Neural cell (in vitro differentiated cells): ENCODE measurements around the gene COL23A1. TPM values are rescaled to one million over a fixed set of nuclear protein-coding genes. Genes with fewer than 3 reads are reported as not detected.

Experiments
- H2AFZ ChIP-seq: fragments of 200-600, 300-800 bp; sonication (generic), shearing (Covaris generic); 2 replicates; pipeline ENCODE4 v1.6.0; 2014; ENCODE audit warnings: low read depth, mild to moderate bottlenecking, antibody characterized with exemption, low read length, moderate library complexity
- H3F3A ChIP-seq: fragments of 200-600 bp; shearing (Covaris generic); 2 replicates; pipeline ENCODE4 v1.6.1; 2016; ENCODE audit warnings: mild to moderate bottlenecking, moderate library complexity, mixed read lengths, antibody characterized with exemption, low read length; ENCODE audit not compliant: insufficient read depth, poor library complexity, severe bottlenecking
- H3K27ac ChIP-seq: fragments of 200-600, 300-800 bp; sonication (generic), shearing (Covaris generic); 2 replicates; pipeline ENCODE4 v1.5.1; 2014; ENCODE audit warnings: mild to moderate bottlenecking, low read length, moderate library complexity
- H3K27me3 ChIP-seq: fragments of 300-800, 200-600 bp; sonication (generic), shearing (Covaris generic); 2 replicates; pipeline ENCODE4 v1.6.0; 2014; ENCODE audit warnings: mild to moderate bottlenecking, low read depth, low read length, moderate library complexity; ENCODE audit not compliant: insufficient read depth
- H3K36me3 ChIP-seq: fragments of 300-800, 200-600 bp; sonication (generic), shearing (Covaris generic); 2 replicates; pipeline ENCODE4 v1.5.1; 2014; ENCODE audit warnings: mild to moderate bottlenecking, antibody characterized with exemption, low read length, moderate library complexity; ENCODE audit not compliant: insufficient read depth
- H3K4me2 ChIP-seq: fragments of 300-800, 200-600 bp; sonication (generic), shearing (Covaris generic); 2 replicates; pipeline ENCODE4 v1.6.0; 2014; ENCODE audit warnings: mild to moderate bottlenecking, low read length
- H3K4me3 ChIP-seq: fragments of 300-800, 200-600 bp; sonication (generic), shearing (Covaris generic); 2 replicates; pipeline ENCODE4 v1.5.1; 2014; ENCODE audit warnings: mild to moderate bottlenecking, low read length, moderate library complexity
- H3K79me2 ChIP-seq: fragments of 200-600 bp; shearing (Covaris generic); replicated peaks from 2 replicates; pipeline ENCODE4 v1.6.0; 2014; ENCODE audit warnings: mild to moderate bottlenecking, low read length, moderate library complexity; ENCODE audit not compliant: insufficient read depth
- H3K9ac ChIP-seq: fragments of 300-800, 200-600 bp; sonication (generic), shearing (Covaris generic); 2 replicates; pipeline ENCODE4 v1.6.1; 2016; ENCODE audit warnings: mild to moderate bottlenecking, low read length, mixed read lengths
- H3K9me2 ChIP-seq: fragments of 200-600 bp; shearing (Covaris generic); 2 replicates; pipeline ENCODE4 v1.6.1; 2016; ENCODE audit warnings: mild to moderate bottlenecking, low read length, mixed read lengths; ENCODE audit not compliant: insufficient read depth
- H3K9me3 ChIP-seq: fragments of 200-600, 300-800 bp; sonication (generic), shearing (Covaris generic); 2 replicates; pipeline ENCODE4 v1.6.1; 2016; ENCODE audit warnings: mild to moderate bottlenecking, mixed run types, low read length, moderate library complexity, mixed read lengths
- H4K20me1 ChIP-seq: fragments of 200-600 bp; shearing (Covaris generic); 2 replicates; pipeline ENCODE4 v1.6.1; 2016; ENCODE audit warnings: mild to moderate bottlenecking, mixed run types; ENCODE audit not compliant: insufficient read depth
- EP300 ChIP-seq: fragments of 450-650 bp; conservative IDR thresholded peaks from 2 replicates; pipeline ENCODE4 v1.6.1; 2014; ENCODE audit warnings: antibody characterized with exemption, mild to moderate bottlenecking, moderate library complexity; ENCODE audit not compliant: poor library complexity, severe bottlenecking
- EZH2 ChIP-seq: fragments of 200-600, 300-800 bp; shearing (Covaris generic), sonication (generic); IDR thresholded peaks from 2 replicates; pipeline ENCODE4 v1.6.1; 2014; ENCODE audit warnings: antibody characterized with exemption, low read length, borderline replicate concordance, mild to moderate bottlenecking; ENCODE audit not compliant: insufficient read depth, poor library complexity, severe bottlenecking
- MXI1 ChIP-seq: fragments of 450-650 bp; conservative IDR thresholded peaks from 2 replicates; pipeline ENCODE4 v1.6.1; 2014; ENCODE audit warnings: antibody characterized with exemption, mild to moderate bottlenecking; ENCODE audit not compliant: poor library complexity, severe bottlenecking
- POLR2AphosphoS5 ChIP-seq: IDR thresholded peaks from 2 replicates; pipeline ENCODE4 v1.6.1; 2012
- RAD21 ChIP-seq: fragments of 450-650 bp; conservative IDR thresholded peaks from 2 replicates; pipeline ENCODE4 v1.6.1; 2014; ENCODE audit warnings: antibody characterized with exemption, mild to moderate bottlenecking, moderate library complexity
- SMC3 ChIP-seq: fragments of 450-650 bp; conservative IDR thresholded peaks from 2 replicates; pipeline ENCODE4 v1.6.1; 2014; ENCODE audit warnings: antibody characterized with exemption, mild to moderate bottlenecking, moderate library complexity; ENCODE audit not compliant: poor library complexity
- TAF1 ChIP-seq: IDR thresholded peaks from 2 replicates; pipeline ENCODE4 v1.6.1; 2012; ENCODE audit warnings: low read depth
- polyA plus RNA-seq: library from polyadenylated mRNA; depleted of rRNA; stranded (reverse); fragments of >200 nt; gene quantifications from 2 replicates; pipeline ENCODE4 v1.2.3, GENCODE V29; 2014
- TF ChIP-seq, protein P1 (sequence below): fragments of 450-650 bp; IDR thresholded peaks from 2 replicates; pipeline ENCODE4 v1.5.1; 2014; ENCODE audit warnings: antibody characterized with exemption, mild to moderate bottlenecking, moderate library complexity; ENCODE audit not compliant: poor library complexity, severe bottlenecking
- TF ChIP-seq, protein P2 (sequence below): IDR thresholded peaks from 2 replicates; pipeline ENCODE4 v1.6.1; 2012; ENCODE audit warnings: borderline replicate concordance

COL23A1 gene
- polyA plus RNA-seq, 1 donor from 2014 or later = not detected

DNA sequence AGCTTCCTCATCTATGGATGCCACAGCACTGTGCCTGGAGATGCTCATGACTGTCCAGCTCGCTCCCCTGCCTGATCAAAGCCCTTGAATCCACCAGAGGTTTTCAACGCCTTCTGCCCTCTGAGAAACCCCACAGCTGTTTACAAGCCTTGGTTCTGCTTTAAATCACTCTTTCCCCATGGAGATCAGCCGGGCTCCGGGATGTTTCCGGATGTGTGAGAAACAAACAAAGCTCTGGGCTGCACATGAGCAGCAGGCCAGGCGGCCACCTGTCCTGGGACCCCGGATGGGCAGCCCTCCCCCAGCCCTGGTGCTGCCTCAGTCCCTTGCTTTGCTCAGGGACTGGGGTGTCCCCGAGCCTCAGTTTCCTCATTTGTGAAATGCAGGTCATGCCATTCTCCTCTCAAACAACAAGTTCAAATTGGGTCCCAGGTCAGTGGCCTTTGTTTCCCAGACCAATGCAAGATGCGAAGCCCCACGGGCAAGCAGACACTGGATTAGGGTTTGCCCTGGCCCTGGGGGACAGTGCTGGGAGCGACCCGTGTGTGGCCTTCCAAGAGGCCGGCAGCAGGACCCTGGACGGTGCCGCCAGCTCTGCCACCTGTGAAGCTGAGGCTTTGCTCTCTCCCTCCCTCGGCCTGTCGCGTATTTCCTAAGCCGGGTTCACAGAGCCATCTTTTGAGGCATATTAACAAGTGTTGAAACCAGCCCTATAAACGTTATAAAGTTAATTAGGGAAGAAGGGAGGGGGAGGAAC, 315.2 kb downstream of the COL23A1 start:
- H3K9me2 ChIP-seq = no peaks in the 10 kb centered on the region
- H3K4me3 ChIP-seq = no peak overlapping the region
- H3K27me3 ChIP-seq = no peaks in the 10 kb centered on the region
- no peaks in the 10 kb centered on the region for H3F3A ChIP-seq
- no peaks in the 10 kb centered on the region for H3K9me3 ChIP-seq
- H3K4me2 ChIP-seq = no peak overlapping the region
- H4K20me1 ChIP-seq = no peaks in the 10 kb centered on the region
- H3K79me2 ChIP-seq = no peaks in the 10 kb centered on the region
- H3K27ac ChIP-seq = no peak overlapping the region
- no peak overlapping the region for H3K9ac ChIP-seq
- TF ChIP-seq EZH2 (no peak), POLR2AphosphoS5 (no peak), EP300 (no peak), SMC3 (no peak), MXI1 (no peak), RAD21 (no peak)
- TF ChIP-seq, protein P1, sequence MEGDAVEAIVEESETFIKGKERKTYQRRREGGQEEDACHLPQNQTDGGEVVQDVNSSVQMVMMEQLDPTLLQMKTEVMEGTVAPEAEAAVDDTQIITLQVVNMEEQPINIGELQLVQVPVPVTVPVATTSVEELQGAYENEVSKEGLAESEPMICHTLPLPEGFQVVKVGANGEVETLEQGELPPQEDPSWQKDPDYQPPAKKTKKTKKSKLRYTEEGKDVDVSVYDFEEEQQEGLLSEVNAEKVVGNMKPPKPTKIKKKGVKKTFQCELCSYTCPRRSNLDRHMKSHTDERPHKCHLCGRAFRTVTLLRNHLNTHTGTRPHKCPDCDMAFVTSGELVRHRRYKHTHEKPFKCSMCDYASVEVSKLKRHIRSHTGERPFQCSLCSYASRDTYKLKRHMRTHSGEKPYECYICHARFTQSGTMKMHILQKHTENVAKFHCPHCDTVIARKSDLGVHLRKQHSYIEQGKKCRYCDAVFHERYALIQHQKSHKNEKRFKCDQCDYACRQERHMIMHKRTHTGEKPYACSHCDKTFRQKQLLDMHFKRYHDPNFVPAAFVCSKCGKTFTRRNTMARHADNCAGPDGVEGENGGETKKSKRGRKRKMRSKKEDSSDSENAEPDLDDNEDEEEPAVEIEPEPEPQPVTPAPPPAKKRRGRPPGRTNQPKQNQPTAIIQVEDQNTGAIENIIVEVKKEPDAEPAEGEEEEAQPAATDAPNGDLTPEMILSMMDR = no peak
- no peak overlapping the region for H2AFZ ChIP-seq
- no peaks in the 10 kb centered on the region for H3K36me3 ChIP-seq

DNA sequence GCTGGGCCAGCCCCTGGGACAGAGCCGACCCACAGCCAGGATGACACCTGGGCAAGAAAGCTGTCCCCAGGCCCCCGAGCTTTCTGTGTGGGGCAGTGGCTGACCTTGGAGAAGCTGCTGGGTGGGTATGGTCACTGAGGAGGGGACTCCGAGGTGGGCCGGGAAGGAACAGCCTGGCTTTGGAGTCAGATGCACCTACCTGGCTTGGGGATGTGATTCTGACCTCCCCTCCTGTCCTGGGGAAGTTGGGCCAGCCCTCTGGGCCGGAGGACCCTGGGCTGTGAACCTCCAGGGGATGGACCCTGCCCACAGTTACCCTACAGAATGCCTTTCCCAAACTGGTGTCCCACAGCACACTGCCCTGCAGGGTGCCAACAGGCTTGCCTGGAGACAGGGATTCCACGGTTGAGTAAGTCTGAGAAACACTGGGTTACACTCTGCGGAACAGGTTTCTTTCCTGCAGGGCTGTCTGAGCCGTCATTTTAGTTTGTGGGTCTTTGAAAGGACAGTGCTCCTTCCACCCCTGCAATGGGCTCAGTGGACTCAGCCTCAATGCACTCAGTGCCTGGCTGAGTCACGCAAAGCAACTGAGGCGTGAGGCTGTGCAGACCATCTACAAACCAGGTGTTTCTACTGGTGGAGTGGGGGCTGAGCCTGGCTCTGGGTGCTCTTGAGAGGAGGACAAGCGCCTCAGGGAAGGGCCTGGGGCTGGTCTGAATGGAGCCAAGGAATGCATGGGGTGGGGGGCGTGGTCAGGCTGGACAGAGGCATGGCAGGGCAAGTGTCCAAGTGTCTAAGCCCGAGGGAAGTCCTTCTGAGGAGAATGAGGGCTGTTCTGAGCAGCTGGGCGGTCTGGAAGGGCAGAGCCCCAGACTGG, 316.3 kb downstream of the COL23A1 start:
- Histone ChIP-seq H3K4me3 (no peak overlapping the region), H2AFZ (no peak overlapping the region), H3K79me2 (no peaks in the 10 kb centered on the region), H3K27ac (no peak overlapping the region), H3K27me3 (no peaks in the 10 kb centered on the region), H3F3A (no peaks in the 10 kb centered on the region), H3K9me3 (no peaks in the 10 kb centered on the region), H3K4me2 (no peak overlapping the region), H4K20me1 (no peaks in the 10 kb centered on the region), H3K9ac (no peak overlapping the region), H3K9me2 (no peaks in the 10 kb centered on the region), H3K36me3 (no peaks in the 10 kb centered on the region)
- TF ChIP-seq RAD21 (no peak), POLR2AphosphoS5 (no peak)

DNA sequence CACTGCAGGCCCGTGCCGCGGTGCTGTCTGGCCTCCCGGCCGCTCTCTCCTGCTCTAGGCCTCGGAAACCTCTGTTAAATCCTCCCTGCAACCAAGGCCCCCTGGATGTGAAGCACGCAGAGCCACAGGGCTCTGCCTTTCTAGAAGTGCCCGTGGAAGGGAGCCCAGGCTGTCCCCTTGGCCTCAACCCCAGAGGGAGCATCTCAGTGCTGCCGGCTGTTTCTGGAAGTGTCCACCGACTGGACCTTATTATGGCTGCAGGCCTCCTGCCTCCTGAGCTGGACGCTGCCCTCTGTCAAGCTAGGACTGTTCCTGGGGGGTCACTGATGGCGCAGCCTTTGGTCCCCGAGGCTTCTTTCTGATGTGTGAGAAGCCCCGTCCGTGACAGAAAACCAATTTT, 317.2 kb downstream of the COL23A1 start:
- Histone ChIP-seq H3K9ac (no peak overlapping the region), H2AFZ (no peak overlapping the region), H3F3A (no peaks in the 10 kb centered on the region), H3K4me2 (no peak overlapping the region), H3K79me2 (no peaks in the 10 kb centered on the region), H4K20me1 (no peaks in the 10 kb centered on the region), H3K27ac (no peak overlapping the region), H3K4me3 (no peak overlapping the region), H3K9me2 (no peaks in the 10 kb centered on the region), H3K9me3 (no peaks in the 10 kb centered on the region), H3K27me3 (no peaks in the 10 kb centered on the region), H3K36me3 (no peaks in the 10 kb centered on the region)
- TF ChIP-seq EZH2 (no peak), EP300 (no peak), MXI1 (no peak), TAF1 (no peak), SMC3 (no peak), POLR2AphosphoS5 (no peak), RAD21 (no peak)
- TF ChIP-seq, protein P1 = no peak
- TF ChIP-seq, protein P2, sequence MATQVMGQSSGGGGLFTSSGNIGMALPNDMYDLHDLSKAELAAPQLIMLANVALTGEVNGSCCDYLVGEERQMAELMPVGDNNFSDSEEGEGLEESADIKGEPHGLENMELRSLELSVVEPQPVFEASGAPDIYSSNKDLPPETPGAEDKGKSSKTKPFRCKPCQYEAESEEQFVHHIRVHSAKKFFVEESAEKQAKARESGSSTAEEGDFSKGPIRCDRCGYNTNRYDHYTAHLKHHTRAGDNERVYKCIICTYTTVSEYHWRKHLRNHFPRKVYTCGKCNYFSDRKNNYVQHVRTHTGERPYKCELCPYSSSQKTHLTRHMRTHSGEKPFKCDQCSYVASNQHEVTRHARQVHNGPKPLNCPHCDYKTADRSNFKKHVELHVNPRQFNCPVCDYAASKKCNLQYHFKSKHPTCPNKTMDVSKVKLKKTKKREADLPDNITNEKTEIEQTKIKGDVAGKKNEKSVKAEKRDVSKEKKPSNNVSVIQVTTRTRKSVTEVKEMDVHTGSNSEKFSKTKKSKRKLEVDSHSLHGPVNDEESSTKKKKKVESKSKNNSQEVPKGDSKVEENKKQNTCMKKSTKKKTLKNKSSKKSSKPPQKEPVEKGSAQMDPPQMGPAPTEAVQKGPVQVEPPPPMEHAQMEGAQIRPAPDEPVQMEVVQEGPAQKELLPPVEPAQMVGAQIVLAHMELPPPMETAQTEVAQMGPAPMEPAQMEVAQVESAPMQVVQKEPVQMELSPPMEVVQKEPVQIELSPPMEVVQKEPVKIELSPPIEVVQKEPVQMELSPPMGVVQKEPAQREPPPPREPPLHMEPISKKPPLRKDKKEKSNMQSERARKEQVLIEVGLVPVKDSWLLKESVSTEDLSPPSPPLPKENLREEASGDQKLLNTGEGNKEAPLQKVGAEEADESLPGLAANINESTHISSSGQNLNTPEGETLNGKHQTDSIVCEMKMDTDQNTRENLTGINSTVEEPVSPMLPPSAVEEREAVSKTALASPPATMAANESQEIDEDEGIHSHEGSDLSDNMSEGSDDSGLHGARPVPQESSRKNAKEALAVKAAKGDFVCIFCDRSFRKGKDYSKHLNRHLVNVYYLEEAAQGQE = no peak
